ENCODE results near the gene SLC3A2. TPM values are rescaled to one million over a fixed set of nuclear protein-coding genes. Genes with fewer than 3 reads are reported as not detected.
"Not testable (repeated sequence)": the region's sequence is repeated elsewhere in the genome, so short reads cannot be mapped to it uniquely, and the experiment has no call there.

SLC3A2 gene
- total and polyA plus RNA-seq, 10 donors, result 48.7 to 138 (median 111) TPM

DNA sequence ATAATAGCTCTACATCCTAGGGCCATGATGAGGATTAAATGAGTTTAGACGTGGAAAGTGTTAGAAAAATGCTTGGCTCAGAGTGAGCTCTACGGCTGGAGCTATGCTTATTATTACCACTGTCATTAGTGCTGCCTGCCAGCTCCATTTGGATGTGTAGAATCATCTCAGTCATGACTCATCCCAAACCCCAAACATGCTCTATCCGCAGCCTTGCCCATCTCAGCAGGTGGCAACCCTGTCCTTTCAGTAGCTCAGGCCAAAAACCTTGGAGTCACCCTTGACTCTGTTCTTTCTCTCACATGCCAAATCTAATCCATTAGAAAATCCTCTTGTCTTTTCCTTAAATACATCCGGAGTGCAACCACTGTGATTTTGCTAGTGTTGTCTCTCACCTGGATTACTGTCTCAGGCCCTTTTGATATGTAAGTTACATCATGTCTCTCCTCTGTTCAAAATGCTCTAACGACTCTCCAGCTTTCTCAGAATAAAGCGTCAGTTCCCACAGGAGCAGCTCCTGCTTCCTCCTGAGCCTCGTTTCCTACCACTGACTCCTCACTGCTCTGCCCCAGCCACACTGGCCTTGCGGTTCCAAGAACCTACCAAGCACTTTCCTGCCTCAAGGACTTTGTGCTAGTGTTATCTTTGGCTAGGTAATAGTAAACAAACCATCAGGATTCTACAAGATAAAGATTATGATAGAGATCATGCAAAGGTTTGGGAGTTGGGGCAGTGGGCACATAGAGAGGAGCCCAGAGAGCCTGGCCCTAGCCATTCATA, 51.0 kb downstream of the SLC3A2 start:
- Histone ChIP-seq H3K4me1 (peaks cover under 1 to 10% (median 4%) of the 10 kb centered on the region in 6 donors), H3K9me3 (no peaks in the 10 kb centered on the region), H3K27me3 (replicated peaks in 1 of 7) (peaks cover 0 to 53% (median 17%) of the 10 kb centered on the region in 7 donors), H3K36me3 (no peaks in the 10 kb centered on the region), H3K27ac (no peak overlapping the region), H3K4me3 (no peak overlapping the region)
- intact Hi-C loops (cut with DNase I; ENCODE audit: low total_unique reads), result no loop called here
- no peak for DNase-seq
- WGBS, 5 donors, result 66 to 79% (median 70%) methylated on average over 8 of the region's 8 CpGs
- TF ChIP-seq, protein P1, sequence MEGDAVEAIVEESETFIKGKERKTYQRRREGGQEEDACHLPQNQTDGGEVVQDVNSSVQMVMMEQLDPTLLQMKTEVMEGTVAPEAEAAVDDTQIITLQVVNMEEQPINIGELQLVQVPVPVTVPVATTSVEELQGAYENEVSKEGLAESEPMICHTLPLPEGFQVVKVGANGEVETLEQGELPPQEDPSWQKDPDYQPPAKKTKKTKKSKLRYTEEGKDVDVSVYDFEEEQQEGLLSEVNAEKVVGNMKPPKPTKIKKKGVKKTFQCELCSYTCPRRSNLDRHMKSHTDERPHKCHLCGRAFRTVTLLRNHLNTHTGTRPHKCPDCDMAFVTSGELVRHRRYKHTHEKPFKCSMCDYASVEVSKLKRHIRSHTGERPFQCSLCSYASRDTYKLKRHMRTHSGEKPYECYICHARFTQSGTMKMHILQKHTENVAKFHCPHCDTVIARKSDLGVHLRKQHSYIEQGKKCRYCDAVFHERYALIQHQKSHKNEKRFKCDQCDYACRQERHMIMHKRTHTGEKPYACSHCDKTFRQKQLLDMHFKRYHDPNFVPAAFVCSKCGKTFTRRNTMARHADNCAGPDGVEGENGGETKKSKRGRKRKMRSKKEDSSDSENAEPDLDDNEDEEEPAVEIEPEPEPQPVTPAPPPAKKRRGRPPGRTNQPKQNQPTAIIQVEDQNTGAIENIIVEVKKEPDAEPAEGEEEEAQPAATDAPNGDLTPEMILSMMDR (IDR thresholded peaks at IDR 0.05 in 8 of 11, conservative IDR thresholded peaks at IDR 0.05 in 3 of 11), result no peak
- TF ChIP-seq POLR2A (IDR thresholded peaks at IDR 0.05) (no peak), POLR2AphosphoS5 (IDR thresholded peaks at IDR 0.05) (no peak)

GRCh38 chr11:62933285-62933684, 52.6 kb downstream of the SLC3A2 start:
- Histone ChIP-seq H3K27me3 (replicated peaks in 1 of 7) (peaks cover 0 to 37% (median under 1%) of the 10 kb centered on the region in 7 donors), H3K4me3 (no peak overlapping the region), H3K4me1 (no peaks in the 10 kb centered on the region), H3K9me3 (no peaks in the 10 kb centered on the region), H3K36me3 (no peaks in the 10 kb centered on the region), H3K27ac (no peak overlapping the region)
- intact Hi-C loops (cut with DNase I; ENCODE audit: low total_unique reads), result no loop called here
- TF ChIP-seq POLR2AphosphoS5 (IDR thresholded peaks at IDR 0.05), result no peak
- TF ChIP-seq, protein P1 (IDR thresholded peaks at IDR 0.05 in 8 of 11, conservative IDR thresholded peaks at IDR 0.05 in 3 of 11), result no peak
- no peak for TF ChIP-seq POLR2A (IDR thresholded peaks at IDR 0.05)
- DNase-seq, result no peak
- 77 to 85% (median 81%) methylated on average over 12 to 13 of the region's 13 CpGs for WGBS, 5 donors

GRCh38 chr11:62933750-62934495, 53.2 kb downstream of the SLC3A2 start:
- 81 to 91% (median 89%) methylated on average over 4 to 5 of the region's 5 CpGs for WGBS, 5 donors
- Histone ChIP-seq H3K4me3 (no peak overlapping the region), H3K36me3 (no peaks in the 10 kb centered on the region), H3K9me3 (no peaks in the 10 kb centered on the region), H3K27me3 (replicated peaks in 1 of 7) (peaks cover 0 to 31% (median 0%) of the 10 kb centered on the region in 7 donors), H3K4me1 (no peaks in the 10 kb centered on the region), H3K27ac (no peak overlapping the region)
- DNase-seq, result no peak
- intact Hi-C loops (cut with DNase I; ENCODE audit: low total_unique reads), result no loop called here
- TF ChIP-seq POLR2A (IDR thresholded peaks at IDR 0.05) (no peak), POLR2AphosphoS5 (IDR thresholded peaks at IDR 0.05) (no peak)
- TF ChIP-seq, protein P1 (IDR thresholded peaks at IDR 0.05 in 8 of 11, conservative IDR thresholded peaks at IDR 0.05 in 3 of 11), result no peak

DNA sequence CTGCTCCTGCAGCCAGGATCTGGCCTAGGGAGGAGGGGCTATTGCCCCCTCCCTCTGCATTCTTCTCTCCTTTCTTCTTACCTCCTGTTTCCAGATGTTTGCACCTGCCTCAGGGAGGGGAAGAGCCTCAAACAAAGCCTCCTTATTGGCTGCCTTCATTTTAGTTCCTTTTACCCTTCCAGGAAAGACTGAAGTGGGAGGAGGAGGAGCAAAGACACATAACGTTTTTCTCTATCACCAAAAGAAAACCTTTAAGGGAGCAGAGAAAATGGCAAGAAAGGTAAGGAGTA, 53.7 kb downstream of the SLC3A2 start:
- Histone ChIP-seq H3K9me3 (no peaks in the 10 kb centered on the region), H3K27ac (no peak overlapping the region), H3K27me3 (replicated peaks in 1 of 7) (peaks cover 0 to 26% (median 0%) of the 10 kb centered on the region in 7 donors), H3K4me1 (no peaks in the 10 kb centered on the region), H3K4me3 (no peak overlapping the region), H3K36me3 (no peaks in the 10 kb centered on the region)
- WGBS, 5 donors, result 6 to 24% (median 14%) methylated on average over 1 of the region's 1 CpG
- intact Hi-C loops (cut with DNase I; ENCODE audit: low total_unique reads), result no loop called here
- TF ChIP-seq, protein P1 (IDR thresholded peaks at IDR 0.05 in 8 of 11, conservative IDR thresholded peaks at IDR 0.05 in 3 of 11), result no peak
- TF ChIP-seq POLR2AphosphoS5 (IDR thresholded peaks at IDR 0.05) (no peak), POLR2A (IDR thresholded peaks at IDR 0.05) (no peak)
- DNase-seq, result no peak

- 83 to 91% (median 84%) methylated on average over 2 of the region's 2 CpGs for WGBS, 5 donors
- H3K4me3 ChIP-seq, result not testable (repeated sequence)
These were observed 56.8 kb downstream of the SLC3A2 start for GRCh38 chr11:62937528-62937927.

More at GRCh38 chr11:62937528-62937927, 56.8 kb downstream of the SLC3A2 start:
- H3K27me3 ChIP-seq (replicated peaks in 1 of 7); DNase-seq; H3K9me3 ChIP-seq; H3K36me3 ChIP-seq; H3K27ac ChIP-seq; H3K4me1 ChIP-seq; intact Hi-C loops (cut with DNase I; ENCODE audit: low total_unique reads): not testable (repeated sequence)

Measured in spleen (tissue), 11 donors.